ENCODE data around the gene DNAH2. TPM values are rescaled to one million over a fixed set of nuclear protein-coding genes. Genes with fewer than 3 reads are reported as not detected.

DNAH2 gene
- total and polyA plus RNA-seq, 12 donors = under 0.01 to 0.30 (median 0.03) TPM; not detected in 3

GRCh38 chr17:7756968-7757367 lies 39.4 kb downstream of the DNAH2 start:
- Histone ChIP-seq H3K4me3 (no peak overlapping the region), H3K36me3 (no peaks in the 10 kb centered on the region), H3K9me3 (no peaks in the 10 kb centered on the region), H3K27me3 (peaks cover 0 to 4% (median 0%) of the 10 kb centered on the region in 7 donors), H3K27ac (no peak overlapping the region), H3K4me1 (no peaks in the 10 kb centered on the region)
- DNase-seq (no peak), ATAC-seq (no peak)
- WGBS, 2 donors = 89 to 90% methylated on average over 14 of the region's 14 CpGs
- intact Hi-C loops (cut with DNase I) = no loop called here
- no peak for TF ChIP-seq CTCF (IDR thresholded peaks at IDR 0.05)

- peaks cover 0 to 9% (median 2%) of the 10 kb centered on the region in 7 donors for H3K27me3 ChIP-seq
- no peaks in the 10 kb centered on the region for H3K9me3 ChIP-seq
- no peaks in the 10 kb centered on the region for H3K4me1 ChIP-seq
- WGBS, 2 donors = 85% methylated on average over 16 of the region's 16 CpGs
- no peak overlapping the region for H3K27ac ChIP-seq
- no peaks in the 10 kb centered on the region for H3K36me3 ChIP-seq
- ATAC-seq (no peak), DNase-seq (no peak)
- no peak overlapping the region for H3K4me3 ChIP-seq
- intact Hi-C loops (cut with DNase I) = no loop called here
- TF ChIP-seq CTCF (IDR thresholded peaks at IDR 0.05) = no peak
These were observed 46.4 kb downstream of the DNAH2 start for GRCh38 chr17:7763919-7764318.

GRCh38 chr17:7767004-7767403 lies 49.5 kb downstream of the DNAH2 start:
- Histone ChIP-seq H3K36me3 (no peaks in the 10 kb centered on the region), H3K27ac (no peak overlapping the region), H3K27me3 (peaks cover 0 to 15% (median 9%) of the 10 kb centered on the region in 7 donors), H3K9me3 (no peaks in the 10 kb centered on the region), H3K4me1 (no peaks in the 10 kb centered on the region), H3K4me3 (no peak overlapping the region)
- ATAC-seq (no peak), DNase-seq (no peak)
- 86 to 88% methylated on average over 10 of the region's 10 CpGs for WGBS, 2 donors
- no peak for TF ChIP-seq CTCF (IDR thresholded peaks at IDR 0.05)
- intact Hi-C loops (cut with DNase I) = no loop called here

- intact Hi-C loops (cut with DNase I) = no loop called here
- H3K4me1 ChIP-seq = no peaks in the 10 kb centered on the region
- H3K4me3 ChIP-seq = no peak overlapping the region
- DNase-seq (no peak), ATAC-seq (no peak)
- 52 to 61% methylated on average over 17 of the region's 17 CpGs for WGBS, 2 donors
- H3K27me3 ChIP-seq = peaks cover 0 to 15% (median 9%) of the 10 kb centered on the region in 7 donors
- no peak overlapping the region for H3K27ac ChIP-seq
- no peaks in the 10 kb centered on the region for H3K36me3 ChIP-seq
- H3K9me3 ChIP-seq = no peaks in the 10 kb centered on the region
- TF ChIP-seq CTCF (IDR thresholded peaks at IDR 0.05) = no peak
These were observed 50.0 kb downstream of the DNAH2 start for GRCh38 chr17:7767405-7768021.

Measured in heart right ventricle (tissue), 16 donors.